B cell (primary cell): ENCODE results near the gene DCBLD2. TPM values are rescaled to one million over a fixed set of nuclear protein-coding genes. Genes with fewer than 3 reads are reported as not detected.
"Not testable (repeated sequence)": the region's sequence is repeated elsewhere in the genome, so short reads cannot be mapped to it uniquely, and the experiment has no call there.

Experiments
- ATAC-seq: fragments of 200-7000 bp; cut with Tn5 transposase; one replicate; pipeline ENCODE4 v1.10.0; 2021; ENCODE audit warnings: low read depth, mild to moderate bottlenecking, moderate number of reproducible peaks, moderate library complexity
- CTCF ChIA-PET: fragments of 350-600 bp; sonication (Branson Sonifier 250); formaldehyde crosslinking; loops from one replicate; lab custom pipeline; 2021; ENCODE audit warnings: antibody characterized with exemption, inconsistent platforms; lab: Charles Lee
- POLR2A ChIA-PET: fragments of 350-600 bp; sonication (Branson Sonifier 250); formaldehyde crosslinking; loops from one replicate; lab custom pipeline; 2021; ENCODE audit warnings: antibody characterized with exemption; lab: Charles Lee
- DNase-seq: peaks from one replicate; pipeline ENCODE4 v3.0.0; 2013
- H2AFZ ChIP-seq: 2 replicates; pipeline ENCODE4 v1.6.1; 2012; ENCODE audit warnings: mild to moderate bottlenecking, low read depth, low read length; ENCODE audit not compliant: insufficient read depth, poor library complexity, severe bottlenecking
- H3K27ac ChIP-seq, 2 donors: 1 replicate in 1 of 2; 2 replicates in 1 of 2; pipeline ENCODE4 v1.5.1; 2012 to 2013; ENCODE audit warnings: low read length in 2 of 2, mild to moderate bottlenecking in 2 of 2, moderate library complexity in 1 of 2
- H3K27me3 ChIP-seq, 4 experiments: fragments of 200-600 bp in 1 of 4; sonication (generic) in 1 of 4; replicated peaks in 1 of 4; 1 replicate in 2 of 4; 2 replicates in 2 of 4; pipeline versions ENCODE4 v1.6.1 to v1.7.0; 2013 to 2016; ENCODE audit warnings: low read length in 3 of 4, mild to moderate bottlenecking in 2 of 4, mixed read lengths in 1 of 4, moderate library complexity in 1 of 4; ENCODE audit not compliant: insufficient read depth in 4 of 4, control insufficient read depth in 3 of 4; ENCODE audit errors: control extremely low read depth in 1 of 4
- H3K36me3 ChIP-seq, 2 experiments: replicated peaks in 1 of 2; 1 replicate in 1 of 2; 2 replicates in 1 of 2; pipeline versions ENCODE4 v1.6.1 to v1.7.1; 2013; ENCODE audit warnings: low read length in 1 of 2; ENCODE audit not compliant: insufficient read depth in 2 of 2, control insufficient read depth in 1 of 2; ENCODE audit errors: control extremely low read depth in 1 of 2, extremely low read depth in 1 of 2
- H3K4me1 ChIP-seq, 2 donors: fragments of 200-600 bp in 1 of 2; sonication (generic) in 1 of 2; 1 replicate in 1 of 2; 2 replicates in 1 of 2; pipeline versions ENCODE4 v1.5.1 to v1.6.1; 2013 to 2017; ENCODE audit warnings: low read length in 2 of 2; ENCODE audit not compliant: control insufficient read depth in 2 of 2, insufficient read depth in 2 of 2
- H3K4me2 ChIP-seq: replicated peaks from 2 replicates; pipeline ENCODE3; 2012; ENCODE audit warnings: mild to moderate bottlenecking, low read depth, low read length; ENCODE audit not compliant: poor library complexity, severe bottlenecking
- H3K4me3 ChIP-seq, 5 experiments: fragments of 200-600 bp in 1 of 5; sonication (generic) in 1 of 5; 1 replicate in 3 of 5; 2 replicates in 2 of 5; pipeline versions ENCODE4 v1.5.1 to v1.7.0; 2011 to 2016; ENCODE audit warnings: low read length in 4 of 5, mild to moderate bottlenecking in 4 of 5, low read depth in 2 of 5, control low read depth in 1 of 5, moderate library complexity in 1 of 5; ENCODE audit not compliant: insufficient read depth in 1 of 5; ENCODE audit errors: control extremely low read depth in 1 of 5, extremely low read depth in 1 of 5
- H3K79me2 ChIP-seq: fragments of 200-600 bp; sonication (generic); one replicate; pipeline ENCODE4 v1.6.0; 2016; ENCODE audit warnings: low read length; ENCODE audit not compliant: control insufficient read depth, insufficient read depth
- H3K9ac ChIP-seq: fragments of 200-600 bp; sonication (generic); 2 replicates; pipeline ENCODE4 v1.6.1; 2017; ENCODE audit warnings: mild to moderate bottlenecking, low read length, moderate library complexity
- H3K9me3 ChIP-seq, 3 donors: one replicate each; pipeline versions ENCODE4 v1.6.1 to v1.7.1; 2013; ENCODE audit warnings: low read length in 2 of 3; ENCODE audit not compliant: control insufficient read depth in 2 of 3, insufficient read depth in 1 of 3; ENCODE audit errors: control extremely low read depth in 1 of 3
- H4K20me1 ChIP-seq: 2 replicates; pipeline ENCODE4 v1.6.0; 2012; ENCODE audit warnings: mild to moderate bottlenecking, low read length; ENCODE audit not compliant: insufficient read depth, control insufficient read depth, poor library complexity, severe bottlenecking
- H3K27ac Mint-ChIP-seq: one replicate; pipeline ENCODE4 v1.8.0; 2021; ENCODE audit warnings: mixed read lengths
- H3K27me3 Mint-ChIP-seq: one replicate; pipeline ENCODE4 v1.8.0; 2021; ENCODE audit warnings: mixed read lengths
- H3K4me1 Mint-ChIP-seq: one replicate; pipeline ENCODE4 v1.8.0; 2021; ENCODE audit warnings: mixed read lengths
- H3K4me3 Mint-ChIP-seq: one replicate; pipeline ENCODE4 v1.8.0; 2021; ENCODE audit warnings: mixed read lengths
- H3K9me3 Mint-ChIP-seq: one replicate; pipeline ENCODE4 v1.8.0; 2022; ENCODE audit warnings: mixed read lengths; ENCODE audit not compliant: insufficient read depth
- CTCF ChIP-seq: fragments of 200-600 bp; IDR thresholded peaks from one replicate; pipeline ENCODE4 v1.8.0; 2022; ENCODE audit warnings: antibody characterized with exemption, mild to moderate bottlenecking
- EZH2 ChIP-seq: IDR thresholded peaks from 2 replicates; pipeline ENCODE4 v1.6.1; 2012; ENCODE audit warnings: borderline replicate concordance, low read depth, mild to moderate bottlenecking, moderate library complexity, low read length; ENCODE audit not compliant: insufficient read depth, poor library complexity, severe bottlenecking
- WGBS: methylation state at CpG from one replicate; pipeline ENCODE4 v1.1.5; 2013; ENCODE audit warnings: missing lambda C conversion rate; ENCODE audit not compliant: insufficient coverage; 5-methylcytosine and 5-hydroxymethylcytosine counted together
- intact Hi-C: fragments of 100-400 bp; cut with micrococcal nuclease; formaldehyde crosslinking; loops from one replicate; pipeline ENCODE4 v1.10.0; 2022
- polyA plus RNA-seq: library from polyadenylated mRNA; depleted of rRNA; stranded (reverse); fragments of >200 nt; gene quantifications from 2 replicates; pipeline ENCODE4 v1.2.3, GENCODE V29; 2012
- total RNA-seq, 2 donors: library from RNA; stranded (reverse); fragments of 120-200 nt in 1 of 2; gene quantifications; 1 replicate in 1 of 2; 2 replicates in 1 of 2; pipeline versions ENCODE4 v1.2.3 to v1.2.4, GENCODE V29; 2013 to 2022

DCBLD2 gene
- total and polyA plus RNA-seq, 2 donors (not counting 1 experiment from before 2014, with no cell fraction given) = 0.37 to 3.5 TPM

DNA sequence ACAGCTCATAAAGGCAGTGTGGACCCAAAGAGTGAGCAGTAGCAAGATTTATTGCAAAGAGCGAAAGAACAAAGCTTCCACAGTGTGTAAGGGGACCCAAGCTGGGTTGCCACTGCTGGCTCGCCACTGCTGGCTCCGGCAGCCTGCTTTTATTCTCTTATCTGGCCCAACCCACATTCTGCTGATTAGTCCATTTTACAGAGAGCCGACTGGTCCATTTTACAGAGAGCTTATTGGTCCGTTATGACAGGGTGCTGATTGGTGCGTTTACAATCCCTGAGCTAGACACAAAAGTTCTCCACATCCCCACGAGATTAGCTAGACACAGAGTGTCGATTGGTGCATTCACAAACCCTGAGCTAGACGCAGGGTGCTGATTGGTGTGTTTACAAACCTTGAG is 44.2 kb downstream of the DCBLD2 start:
- H3K27me3 Mint-ChIP-seq, H3K79me2 ChIP-seq, H3K4me1 ChIP-seq, H3K4me3 ChIP-seq, ATAC-seq, POLR2A ChIA-PET, H3K4me1 Mint-ChIP-seq, H3K9ac ChIP-seq, H3K4me2 ChIP-seq, DNase-seq, intact Hi-C loops, H3K27ac ChIP-seq, H3K27me3 ChIP-seq, H2AFZ ChIP-seq, H3K36me3 ChIP-seq, H3K27ac Mint-ChIP-seq, H3K4me3 Mint-ChIP-seq, H3K9me3 Mint-ChIP-seq, H4K20me1 ChIP-seq, CTCF ChIA-PET: not testable (repeated sequence)
- peaks cover 0 to 20% (median 0%) of the 10 kb centered on the region in 3 donors for H3K9me3 ChIP-seq
- 98% methylated on average over 7 of the region's 9 CpGs for WGBS

- no peak for TF ChIP-seq CTCF
- no peak for TF ChIP-seq EZH2
- Mint-ChIP-seq H3K27ac (no peak overlapping the region), H3K4me3 (no peak overlapping the region), H3K27me3 (no peaks in the 10 kb centered on the region), H3K4me1 (no peaks in the 10 kb centered on the region), H3K9me3 (peaks cover 3% of the 10 kb centered on the region)
- Histone ChIP-seq H3K4me3 (no peak overlapping the region), H3K27ac (no peak overlapping the region), H3K4me2 (no peak overlapping the region), H2AFZ (no peak overlapping the region), H3K9me3 (peaks cover 0 to 20% (median 0%) of the 10 kb centered on the region in 3 donors), H4K20me1 (no peaks in the 10 kb centered on the region), H3K27me3 (no peaks in the 10 kb centered on the region), H3K36me3 (no peaks in the 10 kb centered on the region), H3K4me1 (no peaks in the 10 kb centered on the region), H3K79me2 (no peaks in the 10 kb centered on the region), H3K9ac (no peak overlapping the region)
- DNase-seq (no peak), ATAC-seq (no peak)
- intact Hi-C loops = no loop called here
- ChIA-PET POLR2A (no interaction called here), CTCF (no interaction called here)
- 100% methylated on average over 3 of the region's 8 CpGs for WGBS
These were observed 44.8 kb downstream of the DCBLD2 start for GRCh38 chr3:98856724-98857123.
